ENCODE measurements around the gene ALDH1A1.

DNA sequence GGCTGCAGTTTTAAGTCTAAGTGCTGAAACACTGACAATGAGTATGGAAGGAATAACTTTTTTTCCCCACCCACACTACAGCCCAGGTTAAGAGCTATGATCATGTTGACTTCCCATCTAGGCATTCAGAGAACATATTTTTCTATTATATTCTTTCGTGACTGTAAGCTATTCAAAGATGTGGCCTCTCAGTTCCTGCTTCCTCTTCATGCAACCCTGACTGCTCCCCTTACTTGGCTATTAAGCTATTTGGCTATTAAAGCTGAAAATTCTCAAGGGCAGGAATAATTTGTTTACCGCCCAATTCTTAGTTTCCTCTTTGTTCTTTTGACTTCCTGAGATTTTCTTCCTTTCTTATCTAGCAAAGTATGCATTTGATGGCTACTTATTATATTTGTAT, 18.6 kb upstream of the ALDH1A1 start:
- TF ChIP-seq, protein P1, sequence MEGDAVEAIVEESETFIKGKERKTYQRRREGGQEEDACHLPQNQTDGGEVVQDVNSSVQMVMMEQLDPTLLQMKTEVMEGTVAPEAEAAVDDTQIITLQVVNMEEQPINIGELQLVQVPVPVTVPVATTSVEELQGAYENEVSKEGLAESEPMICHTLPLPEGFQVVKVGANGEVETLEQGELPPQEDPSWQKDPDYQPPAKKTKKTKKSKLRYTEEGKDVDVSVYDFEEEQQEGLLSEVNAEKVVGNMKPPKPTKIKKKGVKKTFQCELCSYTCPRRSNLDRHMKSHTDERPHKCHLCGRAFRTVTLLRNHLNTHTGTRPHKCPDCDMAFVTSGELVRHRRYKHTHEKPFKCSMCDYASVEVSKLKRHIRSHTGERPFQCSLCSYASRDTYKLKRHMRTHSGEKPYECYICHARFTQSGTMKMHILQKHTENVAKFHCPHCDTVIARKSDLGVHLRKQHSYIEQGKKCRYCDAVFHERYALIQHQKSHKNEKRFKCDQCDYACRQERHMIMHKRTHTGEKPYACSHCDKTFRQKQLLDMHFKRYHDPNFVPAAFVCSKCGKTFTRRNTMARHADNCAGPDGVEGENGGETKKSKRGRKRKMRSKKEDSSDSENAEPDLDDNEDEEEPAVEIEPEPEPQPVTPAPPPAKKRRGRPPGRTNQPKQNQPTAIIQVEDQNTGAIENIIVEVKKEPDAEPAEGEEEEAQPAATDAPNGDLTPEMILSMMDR (IDR thresholded peaks at IDR 0.05; ENCODE audit: extremely low read depth in 1 of 2, insufficient read depth in 1 of 2, low read depth in 1 of 2, low read length in 2 of 2): no peak
- TF ChIP-seq EZH2 (IDR thresholded peaks at IDR 0.05; ENCODE audit: borderline replicate concordance, low read depth, low read length, severe bottlenecking): no peak
- no peak for TF ChIP-seq POLR2AphosphoS5 (IDR thresholded peaks at IDR 0.05; ENCODE audit: insufficient read depth, low read depth, low read length)
- TF ChIP-seq POLR2A (IDR thresholded peaks at IDR 0.05; ENCODE audit: low read depth, low read length): no peak
- TF ChIP-seq JUN (IDR thresholded peaks at IDR 0.05; ENCODE audit: borderline replicate concordance, insufficient read depth, insufficient read length, low read depth): no peak
- no peak for TF ChIP-seq FOS (IDR thresholded peaks at IDR 0.05; ENCODE audit: borderline replicate concordance, insufficient read depth, low read length)
